OCI-M2 (cell line): ENCODE results near the gene SSMEM1.
"Not testable (repeated sequence)": the region's sequence is repeated elsewhere in the genome, so short reads cannot be mapped to it uniquely, and the experiment has no call there.

Source experiments
- DNase-seq: peaks from one replicate; lab custom pipeline; 2025; ENCODE audit not compliant: unreplicated experiment; lab: John Stamatoyannopoulos, UW

Gene SSMEM1, protein sequence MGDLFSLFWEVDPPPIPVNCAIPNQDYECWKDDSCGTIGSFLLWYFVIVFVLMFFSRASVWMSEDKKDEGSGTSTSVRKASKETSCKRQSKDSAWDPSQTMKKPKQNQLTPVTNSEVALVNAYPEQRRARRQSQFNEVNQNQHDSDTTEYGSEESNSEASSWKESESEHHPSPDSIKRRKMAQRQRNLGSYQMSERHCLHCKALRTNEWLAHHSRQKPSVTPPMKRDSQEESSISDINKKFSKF

DNA sequence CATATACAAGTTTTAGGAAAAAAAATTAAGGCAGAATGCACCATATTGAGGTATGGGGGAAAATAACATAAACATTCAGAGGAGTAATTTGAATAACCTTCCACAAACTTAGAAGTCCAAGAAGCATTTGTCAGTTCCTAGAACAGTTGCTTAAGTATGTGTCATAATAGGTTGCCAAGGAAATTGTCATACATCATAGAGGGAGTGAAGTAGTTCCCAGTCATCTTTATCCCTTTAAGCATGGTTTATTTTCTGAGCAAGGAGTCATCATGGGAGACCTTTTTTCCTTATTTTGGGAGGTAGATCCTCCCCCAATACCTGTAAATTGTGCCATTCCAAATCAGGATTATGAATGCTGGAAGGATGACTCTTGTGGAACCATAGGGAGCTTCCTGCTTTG lies at the start of gene SSMEM1:
SSMEM1 (plus strand) TSS at position 219 of the 400 bp plus-strand sequence; CDS start at position 270, 51 bp downstream.
- no peak for DNase-seq

DNA sequence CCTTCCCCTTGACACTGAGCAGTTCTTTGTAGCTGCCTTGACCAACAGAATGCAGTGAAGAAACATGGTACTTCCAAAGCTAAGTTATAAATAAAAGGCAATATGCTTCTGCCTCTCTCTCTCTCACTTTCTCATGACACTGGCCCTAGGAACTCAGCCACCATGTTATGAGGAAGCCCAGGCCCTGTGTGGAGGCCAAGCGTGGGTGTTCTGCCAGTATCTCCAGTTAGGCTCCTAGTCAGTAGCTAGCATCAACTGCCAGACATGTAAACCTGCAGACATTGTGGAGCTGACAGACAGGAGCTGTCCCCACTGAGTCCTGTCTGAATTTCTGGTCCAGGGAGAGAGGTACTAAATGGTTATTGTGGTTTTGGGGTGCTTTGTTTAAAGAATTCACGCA lies 47.6 kb upstream of the SSMEM1 start:
- DNase-seq: no peak

- no peak for DNase-seq
Observed at GRCh38 chr7:130160455-130160854, 47.2 kb upstream of the SSMEM1 start.

- DNase-seq: no peak
Observed at GRCh38 chr7:130162196-130162595, 45.5 kb upstream of the SSMEM1 start.

DNA sequence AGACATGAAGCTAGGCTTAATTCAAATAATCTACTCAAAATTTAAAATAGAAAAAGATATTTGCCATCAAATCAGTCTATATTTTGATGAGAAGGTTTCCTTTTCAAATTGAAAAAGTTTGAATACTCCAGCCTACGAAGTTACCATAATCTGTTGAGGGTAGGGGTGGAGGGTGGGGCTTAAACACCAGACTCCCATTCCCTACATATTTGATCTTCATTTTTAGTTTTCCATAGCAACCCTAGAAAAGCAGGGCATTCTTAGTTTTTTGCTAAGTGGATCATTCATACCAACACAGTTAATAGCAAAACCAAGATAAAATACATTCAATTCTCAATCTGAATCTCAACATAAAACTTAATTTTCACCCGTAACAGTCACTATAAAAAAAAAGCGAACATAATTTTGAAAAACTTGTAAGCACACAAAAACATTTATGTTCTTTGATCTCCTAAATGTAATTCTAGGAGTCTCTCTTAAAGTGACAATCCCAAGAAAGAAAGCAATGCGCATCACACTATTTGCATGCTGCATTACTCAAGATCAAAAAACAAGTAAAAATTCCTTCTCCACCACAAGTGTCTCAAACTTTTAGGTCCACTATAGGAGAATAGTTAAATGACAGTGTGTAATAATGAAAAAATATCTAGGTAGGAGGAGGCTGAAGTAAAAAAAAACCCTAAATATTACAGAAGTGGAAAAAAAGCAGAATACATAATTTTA lies 33.3 kb upstream of the SSMEM1 start:
- DNase-seq: no peak

DNA sequence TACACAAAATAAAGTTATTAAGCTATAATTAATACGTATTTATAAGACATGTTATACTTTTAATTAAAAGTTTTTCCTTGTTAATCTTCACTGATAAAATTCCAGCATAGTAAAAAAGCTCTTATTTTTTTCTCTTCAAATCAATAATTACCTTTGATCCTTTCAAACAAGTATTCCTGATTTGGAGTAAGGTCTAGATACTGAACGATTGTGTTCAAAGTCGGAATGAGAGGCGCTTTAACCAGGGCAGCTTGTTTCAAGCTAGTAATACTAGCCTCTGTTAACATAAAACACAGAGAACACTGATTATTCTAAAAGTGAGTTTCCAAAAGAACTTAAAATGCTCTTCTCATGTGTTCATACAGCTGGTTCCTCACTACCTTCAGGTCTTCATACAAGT lies 29.4 kb upstream of the SSMEM1 start:
- DNase-seq: no peak

- no peak for DNase-seq
Observed at GRCh38 chr7:130179631-130180030, 28.0 kb upstream of the SSMEM1 start.

- no peak for DNase-seq
Observed at GRCh38 chr7:130180571-130181262, 26.9 kb upstream of the SSMEM1 start.

DNA sequence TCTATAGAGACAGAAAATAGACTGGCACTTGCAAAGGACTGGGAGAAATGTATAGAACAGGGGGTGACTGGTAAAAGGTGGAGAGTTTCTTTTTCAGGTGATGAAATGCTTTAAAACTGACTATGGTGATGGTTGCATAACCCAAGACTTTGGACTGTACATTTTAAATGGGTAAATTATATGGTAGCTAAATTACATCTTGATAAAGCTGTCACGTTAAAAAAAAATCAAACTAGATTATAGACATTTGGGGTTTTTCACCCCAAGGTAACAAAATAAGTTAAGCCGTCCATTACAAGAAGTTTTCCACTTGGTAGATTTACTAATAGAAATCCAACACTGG lies 26.4 kb upstream of the SSMEM1 start:
- no peak for DNase-seq

DNA sequence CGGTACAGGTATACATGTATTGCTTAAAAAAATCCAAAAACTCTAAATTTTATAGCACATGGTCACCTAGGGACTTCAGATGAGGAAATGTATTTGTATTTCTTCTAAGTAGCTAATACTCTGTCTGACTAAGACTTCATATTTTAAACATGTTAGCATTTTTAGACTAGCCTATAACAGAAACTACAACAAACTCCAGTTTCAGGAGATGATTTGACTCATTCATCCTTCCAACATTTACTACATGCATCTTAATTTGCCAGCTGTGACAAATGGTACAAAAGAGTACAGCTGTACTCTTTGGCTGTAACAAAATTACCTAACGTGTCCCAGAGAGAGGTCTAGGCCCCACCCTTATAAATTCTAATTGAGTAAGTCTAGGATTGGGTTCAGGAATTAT lies 24.7 kb upstream of the SSMEM1 start:
- DNase-seq: no peak

DNA sequence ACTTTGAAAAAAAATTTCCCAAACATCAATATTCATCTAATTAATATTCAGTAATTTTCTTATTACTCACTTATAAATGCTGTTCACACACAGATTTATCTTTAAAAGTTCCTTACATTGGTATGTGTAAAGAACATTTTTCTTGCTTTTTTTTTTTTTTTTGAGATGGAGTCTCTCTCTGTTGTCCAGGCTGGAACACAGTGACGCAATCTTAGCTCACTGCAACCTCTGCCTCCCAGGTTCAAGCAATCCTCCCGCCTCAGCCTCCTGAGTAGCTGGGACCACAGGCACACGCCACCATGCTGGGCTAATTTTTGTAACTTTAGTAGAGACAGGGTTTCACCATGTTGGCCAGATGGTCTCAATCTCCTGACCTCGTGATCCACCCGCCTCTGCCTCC lies 23.3 kb upstream of the SSMEM1 start:
- not testable (repeated sequence) for DNase-seq

DNA sequence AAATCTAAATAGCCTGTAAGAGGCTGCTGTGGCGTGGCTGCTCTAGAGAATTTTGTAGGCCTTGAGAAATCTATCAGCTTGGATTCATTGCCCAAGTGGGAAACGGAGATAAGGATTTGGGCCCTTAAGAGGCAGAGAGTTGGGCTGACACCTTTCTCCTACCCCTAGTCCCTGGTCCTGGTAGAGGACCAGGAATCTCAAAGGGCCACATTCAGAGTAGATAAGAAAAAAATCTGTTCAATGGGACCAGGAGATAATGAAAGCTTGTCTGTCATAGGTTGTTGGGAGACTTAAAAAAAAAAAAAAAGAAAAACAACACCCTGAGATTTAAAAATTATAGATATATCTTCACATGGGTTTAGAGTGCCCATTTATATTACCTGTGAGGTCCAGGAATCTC lies 20.3 kb upstream of the SSMEM1 start:
- no peak for DNase-seq

DNA sequence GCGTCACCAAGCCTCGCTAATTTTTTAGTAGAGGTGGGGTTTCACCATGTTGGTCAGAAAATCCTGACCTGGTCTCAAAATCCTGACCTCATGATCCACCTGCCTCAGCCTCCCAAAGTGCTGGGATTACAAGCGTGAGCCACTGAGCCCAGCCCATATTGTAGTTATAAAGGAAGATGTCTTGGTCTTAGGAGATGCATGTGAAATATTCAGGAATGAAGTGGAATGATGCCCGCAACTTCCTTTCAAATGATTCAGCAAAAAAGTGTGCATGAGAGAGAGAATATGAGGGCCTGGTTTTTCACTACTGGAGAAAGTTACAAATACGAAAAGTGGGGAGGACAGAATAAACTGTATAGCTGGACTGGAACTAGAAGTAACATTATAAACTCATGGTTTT lies 18.3 kb upstream of the SSMEM1 start:
- no peak for DNase-seq

GRCh38 chr7:130191791-130192190 lies 15.9 kb upstream of the SSMEM1 start:
- no peak for DNase-seq

GRCh38 chr7:130195396-130195795 lies 12.3 kb upstream of the SSMEM1 start:
- DNase-seq: no peak

DNA sequence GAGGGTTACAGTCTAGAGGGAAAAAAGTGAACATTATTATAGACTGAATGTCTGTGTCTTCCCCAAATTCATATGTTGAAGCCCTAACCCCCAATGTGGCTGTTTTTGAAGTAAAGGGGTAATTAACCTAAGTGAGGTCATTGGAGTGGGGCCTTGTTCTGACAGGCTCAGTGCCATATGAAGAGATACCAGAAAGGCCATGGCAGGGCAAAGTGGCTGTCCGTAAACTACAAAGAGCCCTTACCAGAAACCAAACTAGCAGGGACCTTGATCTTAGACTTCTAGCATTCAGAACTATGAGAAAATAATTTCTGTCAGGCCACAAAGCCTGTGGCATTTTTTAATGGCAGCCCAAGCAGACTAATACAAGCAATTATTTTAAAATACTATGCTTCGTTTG lies 11.2 kb upstream of the SSMEM1 start:
- DNase-seq: no peak

GRCh38 chr7:130197094-130197493 lies 10.6 kb upstream of the SSMEM1 start:
- no peak for DNase-seq

DNA sequence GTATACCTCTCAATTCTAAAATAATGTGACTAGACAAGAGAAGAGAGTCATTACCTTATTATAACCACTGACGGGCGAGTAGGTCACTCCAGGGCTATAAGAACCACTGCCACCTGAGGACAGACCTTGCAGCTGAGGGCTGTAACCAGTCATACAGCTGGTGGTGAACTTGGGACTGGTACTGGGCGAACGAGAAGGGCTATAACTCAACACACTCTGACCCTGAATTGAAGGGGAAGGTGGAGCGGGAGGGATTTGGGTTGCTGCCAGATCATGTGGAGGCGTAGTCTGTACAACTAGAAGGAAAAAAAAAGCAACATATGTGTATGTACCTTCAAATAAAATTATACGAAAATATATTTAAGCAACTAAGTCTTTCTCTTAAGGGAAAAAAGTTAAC lies 5.9 kb upstream of the SSMEM1 start:
- DNase-seq: no peak

DNA sequence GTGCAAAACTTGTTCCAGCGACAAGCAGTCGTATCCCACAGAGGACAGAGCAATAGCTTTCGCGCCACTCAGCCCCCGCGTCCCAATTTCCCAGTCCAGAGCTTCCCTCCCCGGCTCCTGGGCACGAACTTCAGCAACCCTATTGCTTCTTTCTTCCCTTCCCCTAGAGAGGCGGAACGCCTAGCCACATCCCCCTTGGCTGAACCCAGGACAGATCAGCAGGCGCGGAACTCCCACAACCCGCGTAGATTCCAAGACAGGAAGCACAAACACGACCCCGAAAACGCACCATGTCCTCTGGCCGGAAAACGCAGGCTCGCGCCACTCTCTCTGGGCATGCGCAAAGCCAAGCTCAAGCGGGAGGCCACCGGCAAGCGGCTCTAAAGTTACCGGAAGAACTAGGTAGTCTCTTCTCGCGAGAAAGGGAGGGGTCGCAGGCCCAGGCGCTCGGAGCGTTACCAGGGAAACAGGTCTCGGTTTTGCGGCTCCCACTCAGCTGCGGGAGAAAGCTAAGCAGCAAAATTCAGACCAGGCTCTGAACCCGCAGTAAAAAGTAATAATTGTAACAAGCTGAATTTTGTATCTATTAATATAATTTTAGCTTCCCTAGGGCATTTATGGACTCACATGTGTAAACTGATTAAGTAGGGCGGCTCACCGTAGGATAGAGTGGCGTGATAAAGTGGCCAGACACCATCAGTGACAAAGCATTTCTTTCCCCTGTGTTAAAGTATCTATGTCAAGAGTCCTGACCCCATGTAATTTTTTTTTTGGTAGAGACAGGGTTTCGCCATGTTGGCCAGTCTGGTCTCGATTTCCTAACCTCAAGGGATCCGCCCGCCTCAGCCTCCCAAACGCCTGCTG lies 2.3 kb upstream of the SSMEM1 start, which contains the start of gene TMEM209:
TMEM209 (minus strand) TSS at position 323 of the 864 bp plus-strand sequence; CDS start at position 292, 31 bp downstream.
- peak; percentile 95 for DNase-seq

GRCh38 chr7:130207033-130207432 lies 627 bp upstream of the SSMEM1 start:
- no peak for DNase-seq

- no peak for DNase-seq
Observed at GRCh38 chr7:130208516-130208915, 856 bp downstream of the SSMEM1 start.
